ENCODE data around the gene UGT1A3. TPM values are rescaled to one million over a fixed set of nuclear protein-coding genes. Genes with fewer than 3 reads are reported as not detected.

Gene UGT1A3
- total and polyA plus RNA-seq, 2 donors (not counting 1 experiment from before 2014, with no cell fraction given), result not detected

DNA sequence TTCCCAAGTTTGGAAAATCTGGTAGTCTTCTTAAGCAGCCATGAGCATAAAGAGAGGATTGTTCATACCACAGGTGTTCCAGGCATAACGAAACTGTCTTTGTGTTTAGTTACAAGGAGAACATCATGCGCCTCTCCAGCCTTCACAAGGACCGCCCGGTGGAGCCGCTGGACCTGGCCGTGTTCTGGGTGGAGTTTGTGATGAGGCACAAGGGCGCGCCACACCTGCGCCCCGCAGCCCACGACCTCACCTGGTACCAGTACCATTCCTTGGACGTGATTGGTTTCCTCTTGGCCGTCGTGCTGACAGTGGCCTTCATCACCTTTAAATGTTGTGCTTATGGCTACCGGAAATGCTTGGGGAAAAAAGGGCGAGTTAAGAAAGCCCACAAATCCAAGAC is 43.3 kb downstream of the UGT1A3 start:
- H3K9me3 ChIP-seq (ENCODE audit: control extremely low read depth in 1 of 3, control insufficient read depth in 2 of 3, insufficient read depth in 1 of 3, low read length in 2 of 3), result peaks cover 0 to 19% (median 8%) of the 10 kb centered on the region in 3 donors
- H3K9me3 Mint-ChIP-seq (ENCODE audit: insufficient read depth), result peaks cover 7% of the 10 kb centered on the region
- POLR2A ChIA-PET, result no interaction called here
- H3K27ac ChIP-seq (ENCODE audit: low read length in 2 of 2), result no peak overlapping the region
- CTCF ChIA-PET, result no interaction called here
- peaks cover 0 to 3% (median 1%) of the 10 kb centered on the region in 4 experiments for H3K27me3 ChIP-seq (replicated peaks in 1 of 4; ENCODE audit: control extremely low read depth in 1 of 4, control insufficient read depth in 3 of 4, insufficient read depth in 4 of 4, low read length in 3 of 4)
- H3K9ac ChIP-seq (ENCODE audit: low read length), result no peak overlapping the region
- no peak overlapping the region for H3K4me2 ChIP-seq (replicated peaks; ENCODE audit: low read depth, low read length, poor library complexity, severe bottlenecking)
- H3K36me3 ChIP-seq (replicated peaks in 1 of 2; ENCODE audit: control extremely low read depth in 1 of 2, control insufficient read depth in 1 of 2, extremely low read depth in 1 of 2, insufficient read depth in 2 of 2, low read length in 1 of 2), result no peaks in the 10 kb centered on the region
- DNase-seq, result no peak
- H3K79me2 ChIP-seq (ENCODE audit: control insufficient read depth, insufficient read depth, low read length), result no peaks in the 10 kb centered on the region
- H3K4me3 Mint-ChIP-seq, result no peak overlapping the region
- H3K27ac Mint-ChIP-seq, result no peak overlapping the region
- no peak for ATAC-seq (ENCODE audit: low read depth)
- H3K4me1 ChIP-seq (ENCODE audit: control insufficient read depth in 2 of 2, insufficient read depth in 2 of 2, low read length in 2 of 2), result no peaks in the 10 kb centered on the region
- no peak for TF ChIP-seq EZH2 (IDR thresholded peaks at IDR 0.05; ENCODE audit: borderline replicate concordance, insufficient read depth, low read depth, low read length, poor library complexity, severe bottlenecking)
- TF ChIP-seq, protein P1, sequence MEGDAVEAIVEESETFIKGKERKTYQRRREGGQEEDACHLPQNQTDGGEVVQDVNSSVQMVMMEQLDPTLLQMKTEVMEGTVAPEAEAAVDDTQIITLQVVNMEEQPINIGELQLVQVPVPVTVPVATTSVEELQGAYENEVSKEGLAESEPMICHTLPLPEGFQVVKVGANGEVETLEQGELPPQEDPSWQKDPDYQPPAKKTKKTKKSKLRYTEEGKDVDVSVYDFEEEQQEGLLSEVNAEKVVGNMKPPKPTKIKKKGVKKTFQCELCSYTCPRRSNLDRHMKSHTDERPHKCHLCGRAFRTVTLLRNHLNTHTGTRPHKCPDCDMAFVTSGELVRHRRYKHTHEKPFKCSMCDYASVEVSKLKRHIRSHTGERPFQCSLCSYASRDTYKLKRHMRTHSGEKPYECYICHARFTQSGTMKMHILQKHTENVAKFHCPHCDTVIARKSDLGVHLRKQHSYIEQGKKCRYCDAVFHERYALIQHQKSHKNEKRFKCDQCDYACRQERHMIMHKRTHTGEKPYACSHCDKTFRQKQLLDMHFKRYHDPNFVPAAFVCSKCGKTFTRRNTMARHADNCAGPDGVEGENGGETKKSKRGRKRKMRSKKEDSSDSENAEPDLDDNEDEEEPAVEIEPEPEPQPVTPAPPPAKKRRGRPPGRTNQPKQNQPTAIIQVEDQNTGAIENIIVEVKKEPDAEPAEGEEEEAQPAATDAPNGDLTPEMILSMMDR (IDR thresholded peaks at IDR 0.05), result no peak
- intact Hi-C loops (cut with micrococcal nuclease), result no loop called here
- no peaks in the 10 kb centered on the region for H4K20me1 ChIP-seq (ENCODE audit: control insufficient read depth, insufficient read depth, low read length, poor library complexity, severe bottlenecking)
- no peaks in the 10 kb centered on the region for H3K4me1 Mint-ChIP-seq
- no peak overlapping the region for H3K4me3 ChIP-seq (ENCODE audit: control extremely low read depth in 1 of 5, extremely low read depth in 1 of 5, insufficient read depth in 1 of 5, low read depth in 2 of 5, low read length in 4 of 5)
- peaks cover 16% of the 10 kb centered on the region for H3K27me3 Mint-ChIP-seq
- no peak overlapping the region for H2AFZ ChIP-seq (ENCODE audit: insufficient read depth, low read depth, low read length, poor library complexity, severe bottlenecking)
- WGBS (ENCODE audit: insufficient coverage), result 98% methylated on average over 11 of the region's 16 CpGs

DNA sequence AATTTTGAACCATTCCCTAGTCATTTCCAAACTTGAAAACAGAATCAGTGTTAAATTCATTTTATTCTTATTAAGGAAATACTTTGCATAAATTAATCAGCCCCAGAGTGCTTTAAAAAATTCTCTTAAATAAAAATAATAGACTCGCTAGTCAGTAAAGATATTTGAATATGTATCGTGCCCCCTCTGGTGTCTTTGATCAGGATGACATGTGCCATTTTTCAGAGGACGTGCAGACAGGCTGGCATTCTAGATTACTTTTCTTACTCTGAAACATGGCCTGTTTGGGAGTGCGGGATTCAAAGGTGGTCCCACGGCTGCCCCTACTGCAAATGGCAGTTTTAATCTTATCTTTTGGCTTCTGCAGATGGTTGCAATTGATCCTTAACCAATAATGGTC is 43.7 kb downstream of the UGT1A3 start:
- intact Hi-C loops (cut with micrococcal nuclease), result no loop called here
- WGBS (ENCODE audit: insufficient coverage), result 69% methylated on average over 4 of the region's 5 CpGs

More for the DNA sequence above, 43.7 kb downstream of the UGT1A3 start:
- POLR2A ChIA-PET, result no interaction called here
- Histone ChIP-seq H3K27ac (ENCODE audit: low read length in 2 of 2) (no peak overlapping the region), H3K36me3 (replicated peaks in 1 of 2; ENCODE audit: control extremely low read depth in 1 of 2, control insufficient read depth in 1 of 2, extremely low read depth in 1 of 2, insufficient read depth in 2 of 2, low read length in 1 of 2) (no peaks in the 10 kb centered on the region), H3K4me1 (ENCODE audit: control insufficient read depth in 2 of 2, insufficient read depth in 2 of 2, low read length in 2 of 2) (no peaks in the 10 kb centered on the region), H3K27me3 (replicated peaks in 1 of 4; ENCODE audit: control extremely low read depth in 1 of 4, control insufficient read depth in 3 of 4, insufficient read depth in 4 of 4, low read length in 3 of 4) (peaks cover 0 to 3% (median 1%) of the 10 kb centered on the region in 4 experiments), H3K4me3 (ENCODE audit: control extremely low read depth in 1 of 5, extremely low read depth in 1 of 5, insufficient read depth in 1 of 5, low read depth in 2 of 5, low read length in 4 of 5) (no peak overlapping the region), H3K79me2 (ENCODE audit: control insufficient read depth, insufficient read depth, low read length) (no peaks in the 10 kb centered on the region), H3K9ac (ENCODE audit: low read length) (no peak overlapping the region), H2AFZ (ENCODE audit: insufficient read depth, low read depth, low read length, poor library complexity, severe bottlenecking) (no peak overlapping the region), H3K4me2 (replicated peaks; ENCODE audit: low read depth, low read length, poor library complexity, severe bottlenecking) (no peak overlapping the region), H3K9me3 (ENCODE audit: control extremely low read depth in 1 of 3, control insufficient read depth in 2 of 3, insufficient read depth in 1 of 3, low read length in 2 of 3) (peaks cover 0 to 20% (median 8%) of the 10 kb centered on the region in 3 donors), H4K20me1 (ENCODE audit: control insufficient read depth, insufficient read depth, low read length, poor library complexity, severe bottlenecking) (no peaks in the 10 kb centered on the region)
- TF ChIP-seq, protein P1 (IDR thresholded peaks at IDR 0.05), result no peak
- peaks cover 7% of the 10 kb centered on the region for H3K9me3 Mint-ChIP-seq (ENCODE audit: insufficient read depth)
- H3K27me3 Mint-ChIP-seq, result peaks cover 17% of the 10 kb centered on the region
- no peaks in the 10 kb centered on the region for H3K4me1 Mint-ChIP-seq
- ATAC-seq (ENCODE audit: low read depth) (no peak), DNase-seq (no peak)
- no peak overlapping the region for H3K27ac Mint-ChIP-seq
- H3K4me3 Mint-ChIP-seq, result no peak overlapping the region
- CTCF ChIA-PET, result no interaction called here

Measured in B cell (primary cell).